Natural killer cell (primary cell): ENCODE data around the gene TACR2. TPM values are rescaled to one million over a fixed set of nuclear protein-coding genes. Genes with fewer than 3 reads are reported as not detected.

ENCODE experiments used
- ATAC-seq, 3 donors: fragments of 150-1000 bp in 2 of 3; fragments of 200-7000 bp in 1 of 3; cut with Tn5 transposase; 1 replicate in 1 of 3; 2 replicates in 2 of 3; pipeline ENCODE4 v1.10.0; 2021; ENCODE audit warnings: mild to moderate bottlenecking in 2 of 3, moderate library complexity in 2 of 3
- DNase-seq, 2 donors: peaks; one replicate each; pipeline versions ENCODE4 v3.0.0 to v3.0.0-alpha.2; 2013 to 2021; ENCODE audit warnings: mixed read lengths in 1 of 2
- H3K27ac ChIP-seq: one replicate; pipeline ENCODE4 v1.5.1; 2013; ENCODE audit warnings: mild to moderate bottlenecking, low read length
- H3K27me3 ChIP-seq: one replicate; pipeline ENCODE4 v1.6.1; 2013; ENCODE audit warnings: low read length; ENCODE audit not compliant: control insufficient read depth, insufficient read depth
- H3K36me3 ChIP-seq: one replicate; pipeline ENCODE4 v1.6.1; 2013; ENCODE audit warnings: low read length; ENCODE audit not compliant: control insufficient read depth, insufficient read depth
- H3K4me1 ChIP-seq: one replicate; pipeline ENCODE4 v1.6.1; 2013; ENCODE audit warnings: low read length; ENCODE audit not compliant: control insufficient read depth, insufficient read depth
- H3K4me3 ChIP-seq: one replicate; pipeline ENCODE4 v1.5.1; 2013; ENCODE audit warnings: low read length
- H3K9me3 ChIP-seq: one replicate; pipeline ENCODE4 v1.6.1; 2013; ENCODE audit warnings: low read length; ENCODE audit not compliant: control insufficient read depth, insufficient read depth
- H3K27ac Mint-ChIP-seq, 2 donors: one replicate each; pipeline ENCODE4 v1.8.0; 2022; ENCODE audit warnings: mild to moderate bottlenecking in 2 of 2, mixed read lengths in 2 of 2, moderate library complexity in 1 of 2
- H3K27me3 Mint-ChIP-seq, 2 donors: one replicate each; pipeline ENCODE4 v1.8.0; 2022; ENCODE audit warnings: low read depth in 2 of 2, mixed read lengths in 2 of 2
- H3K36me3 Mint-ChIP-seq: one replicate; pipeline ENCODE4 v1.8.0; 2022; ENCODE audit warnings: mixed read lengths
- H3K4me1 Mint-ChIP-seq, 2 donors: one replicate each; pipeline ENCODE4 v1.8.0; 2022; ENCODE audit warnings: mixed read lengths in 2 of 2
- H3K4me3 Mint-ChIP-seq: one replicate; pipeline ENCODE4 v1.8.0; 2022; ENCODE audit warnings: mild to moderate bottlenecking, moderate library complexity, mixed read lengths
- H3K9me3 Mint-ChIP-seq, 2 donors: one replicate each; pipeline ENCODE4 v1.8.0; 2022; ENCODE audit warnings: mixed read lengths in 2 of 2
- CTCF ChIP-seq: fragments of 200-600 bp; IDR thresholded peaks from one replicate; pipeline ENCODE4 v1.8.0; 2022; ENCODE audit warnings: antibody characterized with exemption
- WGBS: methylation state at CpG from one replicate; pipeline ENCODE4 v1.1.7; 2013; ENCODE audit warnings: missing lambda C conversion rate; ENCODE audit not compliant: insufficient coverage; 5-methylcytosine and 5-hydroxymethylcytosine counted together
- intact Hi-C: fragments of 100-400 bp; cut with micrococcal nuclease; formaldehyde crosslinking; loops from one replicate; pipeline ENCODE4 v1.14.2; 2022
- total RNA-seq, 4 donors: library from RNA; stranded (reverse); fragments of 120-200 nt in 1 of 4; gene quantifications; one replicate each; pipeline versions ENCODE4 v1.2.3 to v1.2.4, GENCODE V29; 2013 to 2022

Gene TACR2
- not detected for total RNA-seq
- total RNA-seq (2013) = not detected

DNA sequence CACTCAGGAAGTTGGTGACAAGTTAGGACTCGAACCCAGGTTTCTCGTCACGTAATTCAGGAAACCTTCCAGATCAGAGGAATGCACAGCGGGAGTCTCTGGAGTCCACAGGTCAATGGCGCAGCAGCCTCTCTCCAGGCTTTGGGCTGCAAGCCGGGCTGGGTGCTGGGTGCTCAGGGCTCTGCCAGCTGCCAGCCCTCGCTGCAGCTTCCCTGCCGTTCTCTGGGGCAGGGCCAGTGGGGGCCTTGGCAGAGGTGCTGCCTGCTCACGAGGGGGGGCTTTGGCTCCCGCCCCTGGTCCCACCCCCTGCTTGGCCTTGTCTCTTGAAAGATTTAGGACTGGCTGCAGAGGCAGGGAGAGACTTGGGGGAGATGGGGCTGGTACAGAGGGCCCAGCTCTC, at the start of gene TACR2:
Gene TACR2, minus strand, starts transcription at position 224 of the 400 bp plus-strand sequence. CDS start 595 bp downstream, outside the sequence.
- ATAC-seq = no peak
- peaks cover 0 to 12% of the 10 kb centered on the region in 2 donors for H3K27me3 Mint-ChIP-seq
- peaks cover 5% of the 10 kb centered on the region for H3K4me1 ChIP-seq
- intact Hi-C loops = no loop called here
- no peak within 1 kb of the TSS for H3K27ac ChIP-seq
- H3K27me3 ChIP-seq = no peaks in the 10 kb centered on the region
- H3K36me3 Mint-ChIP-seq = no peaks in the 10 kb centered on the region
- no peak for TF ChIP-seq CTCF
- peak within 1 kb of the TSS in 1 of 2 donors; percentile 20 for H3K27ac Mint-ChIP-seq
- H3K4me3 Mint-ChIP-seq = no peak within 1 kb of the TSS
- no peaks in the 10 kb centered on the region for H3K9me3 Mint-ChIP-seq
- DNase-seq = no peak
- no peak within 1 kb of the TSS for H3K4me3 ChIP-seq
- peaks cover 0 to 4% of the 10 kb centered on the region in 2 donors for H3K4me1 Mint-ChIP-seq
- H3K36me3 ChIP-seq = no peaks in the 10 kb centered on the region
- 88% methylated on average over 10 of the region's 10 CpGs for WGBS
- no peaks in the 10 kb centered on the region for H3K9me3 ChIP-seq

- Mint-ChIP-seq H3K4me3 (peak overlapping the region; percentile 62), H3K27me3 (peaks cover 0 to 2% of the 10 kb centered on the region in 2 donors), H3K9me3 (no peaks in the 10 kb centered on the region), H3K27ac (peak overlapping the region; percentile 59 to 86), H3K36me3 (no peaks in the 10 kb centered on the region), H3K4me1 (peaks cover 20 to 27% of the 10 kb centered on the region in 2 donors)
- DNase-seq (no peak), ATAC-seq (no peak)
- intact Hi-C loops = no loop called here
- 68% methylated on average over 5 of the region's 5 CpGs for WGBS
- TF ChIP-seq CTCF = no peak
- H3K9me3 ChIP-seq = no peaks in the 10 kb centered on the region
- H3K27me3 ChIP-seq = no peaks in the 10 kb centered on the region
- H3K27ac ChIP-seq = no peak overlapping the region
- no peak overlapping the region for H3K4me3 ChIP-seq
- H3K36me3 ChIP-seq = no peaks in the 10 kb centered on the region
- peaks cover 48% of the 10 kb centered on the region for H3K4me1 ChIP-seq
These were observed 49.4 kb upstream of the TACR2 start for GRCh38 chr10:69466158-69466490.

DNA sequence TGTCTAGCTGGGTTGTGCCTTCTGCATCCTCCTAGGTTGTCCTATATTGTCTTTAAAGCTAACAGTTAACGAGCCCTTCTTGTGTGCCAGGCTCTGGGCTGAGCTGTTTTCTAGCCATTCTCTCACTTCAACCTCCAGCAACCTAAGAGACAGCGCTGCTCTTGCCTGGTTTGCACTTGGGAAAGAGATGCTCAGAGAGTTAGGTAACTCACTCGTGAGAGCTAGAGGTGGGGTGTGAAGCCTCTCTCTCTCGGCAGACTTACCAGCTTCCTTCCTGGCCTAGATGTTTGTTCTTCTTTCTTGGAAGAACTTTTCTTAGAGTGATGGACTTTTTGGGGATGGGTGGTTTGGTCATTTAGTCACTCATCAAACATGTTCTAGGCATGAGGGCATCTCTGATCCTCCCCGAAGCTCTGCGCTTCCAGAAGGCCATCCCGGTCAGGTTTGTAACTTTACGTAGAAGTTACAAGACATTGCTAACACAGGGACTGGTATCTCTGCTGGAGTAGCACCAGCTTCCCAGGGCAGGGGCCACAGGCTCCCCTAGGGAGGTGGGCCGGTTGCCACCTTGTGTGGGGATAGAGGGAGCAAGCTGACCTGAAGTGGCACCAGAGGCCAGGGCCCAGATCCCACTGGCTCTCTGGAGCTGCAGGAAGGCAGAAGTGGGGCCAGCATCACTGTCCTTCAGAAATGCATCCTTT, 48.9 kb upstream of the TACR2 start:
- H3K36me3 ChIP-seq = no peaks in the 10 kb centered on the region
- ATAC-seq (peak; percentile 31 to 62 (median 41)), DNase-seq (peak in 1 of 2 donors; percentile 38)
- Mint-ChIP-seq H3K4me1 (peaks cover 20 to 27% of the 10 kb centered on the region in 2 donors), H3K36me3 (no peaks in the 10 kb centered on the region), H3K9me3 (no peaks in the 10 kb centered on the region), H3K4me3 (peak overlapping the region; percentile 62), H3K27ac (peak overlapping the region; percentile 59 to 86), H3K27me3 (no peaks in the 10 kb centered on the region)
- 71% methylated on average over 9 of the region's 9 CpGs for WGBS
- peak overlapping the region; percentile 23 for H3K27ac ChIP-seq
- H3K9me3 ChIP-seq = no peaks in the 10 kb centered on the region
- no peak overlapping the region for H3K4me3 ChIP-seq
- intact Hi-C loops = no loop called here
- H3K4me1 ChIP-seq = peaks cover 51% of the 10 kb centered on the region
- no peaks in the 10 kb centered on the region for H3K27me3 ChIP-seq
- TF ChIP-seq CTCF = no peak
